Right cardiac atrium (tissue), 5 donors: Measurements from ENCODE around the gene VANGL2. TPM values are rescaled to one million over a fixed set of nuclear protein-coding genes. Genes with fewer than 3 reads are reported as not detected.

Source experiments
- ATAC-seq, 2 donors: fragments of 200-7000 bp; cut with Tn5 transposase; one replicate each; pipeline versions ENCODE4 v1.8.0 to v1.9.1; 2020; ENCODE audit warnings: moderate library complexity in 2 of 2, mild to moderate bottlenecking in 1 of 2
- DNase-seq, 3 donors: peaks; one replicate each; pipeline ENCODE4 v3.0.0-alpha.2; 2020
- H3K27ac ChIP-seq: one replicate; pipeline ENCODE4 v1.5.1; 2013; ENCODE audit warnings: mild to moderate bottlenecking, low read length, control low read depth, moderate library complexity
- H3K27me3 ChIP-seq: one replicate; pipeline ENCODE4 v1.6.1; 2013; ENCODE audit not compliant: control insufficient read depth, insufficient read depth
- H3K4me1 ChIP-seq: one replicate; pipeline ENCODE4 v1.6.1; 2013; ENCODE audit warnings: low read length; ENCODE audit not compliant: control insufficient read depth, insufficient read depth
- H3K4me3 ChIP-seq: one replicate; pipeline ENCODE4 v1.5.1; 2013; ENCODE audit warnings: low read length, control low read depth
- H3K9me3 ChIP-seq: one replicate; pipeline ENCODE4 v1.6.1; 2013; ENCODE audit warnings: low read length; ENCODE audit not compliant: control insufficient read depth
- WGBS: extraction: QIAGEN DNeasy Blood & Tissue Kit; methylation state at CpG from one replicate; pipeline ENCODE4 v1.1.7; 2013; 5-methylcytosine and 5-hydroxymethylcytosine counted together
- intact Hi-C, 4 donors: fragments of 100-400 bp; cut with DNase I; formaldehyde crosslinking; loops; one replicate each; pipeline versions ENCODE4 v1.11.0 to v1.14.0; 2022 to 2023
- polyA plus RNA-seq: library from polyadenylated mRNA; stranded (reverse); fragments of 200-250 nt; gene quantifications from one replicate; pipeline ENCODE4 v1.2.3, GENCODE V29; 2013
- total RNA-seq, 4 donors: library from RNA; stranded (reverse); fragmentation: NEBNext Ultra II Directional; extraction: Animal tissue kit (Norgen Biotek cat#: 25700); gene quantifications; one replicate each; pipeline ENCODE4 v1.2.1, GENCODE V29; 2021
- donor health status: healthy with polysubstance abuse.
- donor health status: DM: no; HTN: yes; CAD: no.
- donor health status: DM: no; HTN: no; CAD: no.
- donor health status: DM: no; HTN: yes; CAD: no; lungs with severe emphysema.
- donor health status: DM: yes; HTN: yes; CAD: no.

VANGL2 gene
- total and polyA plus RNA-seq, 5 donors: 4.7 to 11.4 (median 8.5) TPM

DNA sequence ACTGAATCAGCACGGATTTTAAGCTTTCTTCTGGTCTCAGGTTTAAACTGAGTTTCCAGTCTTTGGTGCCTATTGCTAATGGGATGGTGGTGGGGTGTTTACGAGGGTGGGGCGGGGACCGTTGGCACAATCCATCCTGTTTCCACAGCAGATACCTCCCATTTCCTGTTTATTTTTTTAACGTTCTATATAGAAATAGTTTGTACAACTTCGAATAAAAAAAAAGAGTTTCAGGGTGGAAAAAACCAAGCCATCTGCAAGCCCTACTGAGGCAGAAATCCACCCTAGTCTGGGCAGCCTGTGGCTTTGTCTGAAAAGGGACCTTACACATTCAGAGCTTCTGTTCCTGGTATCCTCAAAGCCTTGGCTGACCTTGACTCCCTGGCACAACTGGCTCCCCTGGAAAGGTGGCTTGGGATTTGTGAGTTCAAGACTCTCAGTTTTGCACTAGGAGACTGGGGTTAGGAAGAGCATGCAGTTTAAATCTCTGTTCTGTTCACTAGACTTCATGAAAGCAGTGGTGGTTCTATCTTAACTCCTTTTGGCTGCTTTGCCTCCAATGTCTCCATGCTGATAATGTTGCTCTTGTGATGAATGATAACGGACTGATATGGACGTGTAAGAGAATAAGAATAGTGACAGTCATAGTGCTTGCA lies 46.7 kb downstream of the VANGL2 start:
- Histone ChIP-seq H3K27me3 (no peaks in the 10 kb centered on the region), H3K9me3 (no peaks in the 10 kb centered on the region), H3K4me3 (no peak overlapping the region), H3K27ac (no peak overlapping the region), H3K4me1 (peaks cover 3% of the 10 kb centered on the region)
- 50% methylated on average over 8 of the region's 8 CpGs for WGBS
- intact Hi-C loops: no loop called here
- DNase-seq (no peak), ATAC-seq (no peak)

DNA sequence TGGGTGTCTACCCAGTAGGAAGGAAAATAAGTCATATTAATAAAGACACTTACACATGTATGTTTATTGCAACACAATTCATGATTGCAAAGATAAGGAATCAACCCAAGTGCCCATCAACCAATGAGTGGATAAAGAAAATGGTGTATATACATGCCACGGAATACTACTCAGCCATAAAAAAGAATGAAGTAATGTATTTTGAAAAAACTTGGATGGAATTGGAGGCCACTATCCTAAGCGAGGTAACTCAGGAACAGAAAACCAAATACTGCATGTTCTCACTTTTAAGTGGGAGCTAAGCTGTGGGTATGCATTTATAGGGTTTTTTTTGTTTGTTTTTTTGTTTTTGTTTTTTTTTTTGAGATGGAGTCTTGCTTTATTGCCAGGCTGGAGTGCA lies 49.1 kb downstream of the VANGL2 start:
- H3K27ac ChIP-seq: no peak overlapping the region
- DNase-seq (no peak), ATAC-seq (no peak)
- intact Hi-C loops: no loop called here
- no peaks in the 10 kb centered on the region for H3K27me3 ChIP-seq
- peaks cover 3% of the 10 kb centered on the region for H3K4me1 ChIP-seq
- no peaks in the 10 kb centered on the region for H3K9me3 ChIP-seq
- WGBS: 89% methylated on average over 2 of the region's 2 CpGs
- H3K4me3 ChIP-seq: no peak overlapping the region

- no peak for DNase-seq
- Histone ChIP-seq H3K4me1 (peaks cover 3% of the 10 kb centered on the region), H3K9me3 (no peaks in the 10 kb centered on the region), H3K27me3 (no peaks in the 10 kb centered on the region), H3K4me3 (no peak overlapping the region), H3K27ac (no peak overlapping the region)
- WGBS: 69% methylated on average over 7 of the region's 7 CpGs
- intact Hi-C loops: no loop called here
- peak in 1 of 2 donors; percentile 66 for ATAC-seq
These were observed 50.9 kb downstream of the VANGL2 start for GRCh38 chr1:160451119-160451858.

DNA sequence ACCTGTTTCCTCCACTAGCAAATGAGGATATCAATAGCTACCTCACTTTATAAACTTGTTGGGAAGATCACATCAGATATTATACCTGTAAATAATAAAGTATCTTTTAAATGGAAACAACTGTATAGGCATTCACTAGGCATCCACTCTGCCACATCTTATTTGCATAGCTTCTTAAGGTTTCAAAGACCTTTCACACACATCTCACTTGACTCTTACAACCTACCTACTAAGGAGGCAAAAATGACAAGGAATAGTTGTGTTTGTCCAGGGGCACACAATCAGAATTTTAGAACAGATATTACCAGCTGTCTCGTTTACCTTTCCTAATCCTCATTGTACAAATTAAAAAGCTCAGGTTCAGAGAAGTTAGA lies 51.5 kb downstream of the VANGL2 start:
- H3K9me3 ChIP-seq: no peaks in the 10 kb centered on the region
- H3K27ac ChIP-seq: no peak overlapping the region
- H3K27me3 ChIP-seq: no peaks in the 10 kb centered on the region
- no peak for ATAC-seq
- 79% methylated on average over 1 of the region's 1 CpG for WGBS
- DNase-seq: no peak
- intact Hi-C loops: no loop called here
- H3K4me1 ChIP-seq: peaks cover 3% of the 10 kb centered on the region
- no peak overlapping the region for H3K4me3 ChIP-seq

DNA sequence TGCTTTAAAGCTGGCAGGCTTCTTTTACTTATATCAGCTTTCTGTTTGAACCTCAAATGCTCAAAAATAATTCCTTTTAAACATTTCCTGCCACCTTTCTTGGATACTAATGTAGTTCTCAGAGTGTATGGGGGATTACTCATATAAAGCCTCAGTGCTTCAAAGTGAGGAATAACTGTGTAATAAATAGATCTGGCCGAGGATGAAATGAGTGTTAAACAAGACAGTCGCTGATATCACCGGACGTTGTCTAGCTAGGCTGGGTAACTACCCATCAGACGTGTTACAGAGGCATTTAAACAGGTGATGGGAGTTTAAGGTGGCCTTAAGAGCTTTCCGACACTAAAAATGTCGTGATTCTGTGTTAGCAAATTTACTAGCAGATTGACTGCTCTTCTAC lies 53.1 kb downstream of the VANGL2 start:
- no peak for DNase-seq
- WGBS: 62% methylated on average over 7 of the region's 7 CpGs
- no peak overlapping the region for H3K4me3 ChIP-seq
- ATAC-seq: no peak
- intact Hi-C loops: no loop called here
- H3K4me1 ChIP-seq: no peaks in the 10 kb centered on the region
- H3K27ac ChIP-seq: no peak overlapping the region
- H3K9me3 ChIP-seq: no peaks in the 10 kb centered on the region
- H3K27me3 ChIP-seq: no peaks in the 10 kb centered on the region

DNA sequence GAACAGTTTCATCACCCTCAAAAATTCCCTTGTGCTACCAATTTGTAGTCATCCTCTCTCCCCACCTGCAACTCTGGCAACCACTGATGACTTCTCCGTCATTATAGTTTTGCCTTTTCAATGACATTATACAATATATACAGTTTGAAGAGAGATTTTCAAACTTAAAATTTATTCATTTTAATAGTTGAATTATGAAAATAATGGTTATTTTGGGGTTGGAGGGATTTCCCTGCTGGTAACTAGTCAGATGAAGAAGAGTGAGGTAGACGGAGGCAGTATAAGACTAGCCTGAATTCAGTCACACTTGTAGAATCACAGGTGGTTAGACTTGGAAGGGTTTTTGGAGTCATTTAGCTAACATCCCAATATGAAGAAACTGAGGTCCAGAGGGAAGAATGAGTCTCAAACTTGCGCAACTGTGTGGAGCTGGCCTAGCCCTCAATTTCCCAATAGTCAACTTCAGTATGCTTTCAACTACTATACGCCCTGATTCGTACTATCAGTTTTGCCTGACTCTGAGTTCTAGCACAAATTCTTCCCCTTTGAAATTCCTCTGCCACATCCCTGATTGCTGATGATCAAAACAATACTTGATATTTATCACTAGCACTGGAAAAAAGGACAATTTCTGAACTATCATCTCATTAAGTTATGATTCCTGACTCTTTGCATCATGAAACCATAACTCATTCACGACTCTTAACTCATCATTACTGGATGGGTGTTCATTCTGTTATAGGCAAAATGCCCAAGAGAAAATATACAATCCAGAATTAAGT lies 54.2 kb downstream of the VANGL2 start:
- 86% methylated on average over 6 of the region's 6 CpGs for WGBS
- DNase-seq (no peak), ATAC-seq (no peak)
- intact Hi-C loops: no loop called here
- H3K27ac ChIP-seq: no peak overlapping the region
- no peaks in the 10 kb centered on the region for H3K9me3 ChIP-seq
- H3K4me3 ChIP-seq: no peak overlapping the region
- H3K4me1 ChIP-seq: no peaks in the 10 kb centered on the region
- H3K27me3 ChIP-seq: no peaks in the 10 kb centered on the region

DNA sequence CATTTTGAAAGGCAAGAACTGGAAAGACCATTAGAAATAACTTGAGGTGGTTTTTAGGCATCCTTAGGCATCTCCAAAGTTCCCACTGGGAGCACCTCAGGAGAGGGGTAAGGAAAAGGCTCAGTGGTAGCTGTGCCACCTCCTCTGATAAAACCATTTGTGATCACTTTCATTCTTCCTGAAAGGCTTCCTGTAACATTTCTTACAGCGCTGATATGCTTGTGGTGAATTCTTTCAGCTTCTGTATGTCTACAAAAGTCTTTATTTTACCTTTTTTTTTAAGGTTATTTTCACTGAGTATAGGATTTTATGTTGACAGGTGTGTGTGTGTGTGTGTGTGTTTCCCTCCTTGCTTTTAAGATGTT lies 54.8 kb downstream of the VANGL2 start:
- ATAC-seq: no peak
- WGBS: 71% methylated on average over 1 of the region's 1 CpG
- no peak overlapping the region for H3K4me3 ChIP-seq
- no peaks in the 10 kb centered on the region for H3K4me1 ChIP-seq
- intact Hi-C loops: no loop called here
- DNase-seq: no peak
- no peaks in the 10 kb centered on the region for H3K27me3 ChIP-seq
- H3K27ac ChIP-seq: no peak overlapping the region
- H3K9me3 ChIP-seq: no peaks in the 10 kb centered on the region

GRCh38 chr1:160459056-160459455 lies 58.7 kb downstream of the VANGL2 start:
- H3K4me1 ChIP-seq: no peaks in the 10 kb centered on the region
- no peak for ATAC-seq
- no peak overlapping the region for H3K4me3 ChIP-seq
- no peak overlapping the region for H3K27ac ChIP-seq
- WGBS: 19% methylated on average over 2 of the region's 2 CpGs
- intact Hi-C loops: no loop called here
- no peaks in the 10 kb centered on the region for H3K9me3 ChIP-seq
- no peak for DNase-seq
- no peaks in the 10 kb centered on the region for H3K27me3 ChIP-seq

DNA sequence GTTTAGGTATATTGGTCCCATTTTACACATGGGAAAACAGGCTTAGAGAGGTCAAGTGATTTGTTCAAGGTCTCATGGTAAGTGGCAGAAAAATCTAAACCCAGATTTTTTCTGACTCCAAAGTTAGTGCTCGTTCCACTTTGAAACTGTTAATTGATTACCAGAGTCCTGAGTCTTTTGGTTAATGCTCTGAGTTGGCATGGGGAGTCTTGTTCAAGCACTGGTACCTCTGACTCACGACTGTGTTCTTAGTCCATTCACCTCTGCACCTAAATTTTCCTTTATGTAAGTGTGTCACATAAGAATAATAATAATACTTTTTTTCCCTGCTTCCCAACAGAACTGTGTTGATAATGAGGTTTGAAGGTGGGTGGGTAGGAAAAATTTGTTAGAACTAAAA lies 59.3 kb downstream of the VANGL2 start:
- Histone ChIP-seq H3K27me3 (no peaks in the 10 kb centered on the region), H3K4me1 (no peaks in the 10 kb centered on the region), H3K27ac (no peak overlapping the region), H3K4me3 (no peak overlapping the region), H3K9me3 (no peaks in the 10 kb centered on the region)
- DNase-seq (no peak), ATAC-seq (no peak)
- 82% methylated on average over 2 of the region's 2 CpGs for WGBS
- intact Hi-C loops: no loop called here

DNA sequence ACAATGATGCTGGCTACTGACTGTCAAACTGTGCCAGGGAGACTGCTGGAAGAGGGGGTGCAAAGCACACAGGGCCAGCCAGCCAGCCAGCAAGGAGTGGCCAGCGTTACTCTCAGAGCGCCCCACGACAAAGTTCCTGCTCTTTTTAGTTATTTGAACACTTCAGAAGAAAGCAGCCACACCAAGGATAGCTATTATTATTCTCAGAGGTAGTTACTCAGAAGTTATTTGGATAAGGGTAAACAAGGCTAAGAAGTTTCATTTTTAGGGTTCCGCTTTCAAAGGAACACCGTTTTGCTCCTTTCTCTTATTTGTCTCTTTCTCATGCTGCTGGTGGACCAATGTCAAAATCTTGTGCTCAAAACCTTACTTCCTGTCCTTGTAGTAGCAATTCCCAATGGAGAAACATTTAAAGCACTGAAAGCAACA lies 59.9 kb downstream of the VANGL2 start:
- DNase-seq: no peak
- Histone ChIP-seq H3K9me3 (no peaks in the 10 kb centered on the region), H3K4me3 (no peak overlapping the region), H3K27me3 (no peaks in the 10 kb centered on the region), H3K4me1 (no peaks in the 10 kb centered on the region), H3K27ac (no peak overlapping the region)
- intact Hi-C loops: no loop called here
- 76% methylated on average over 5 of the region's 5 CpGs for WGBS
- peak in 1 of 2 donors; percentile 39 for ATAC-seq

- Histone ChIP-seq H3K4me3 (no peak overlapping the region), H3K27ac (no peak overlapping the region), H3K27me3 (no peaks in the 10 kb centered on the region), H3K9me3 (no peaks in the 10 kb centered on the region), H3K4me1 (no peaks in the 10 kb centered on the region)
- intact Hi-C loops: no loop called here
- DNase-seq (no peak), ATAC-seq (peak in 1 of 2 donors; percentile 92)
- WGBS: 60% methylated on average over 4 of the region's 4 CpGs
These were observed 60.4 kb downstream of the VANGL2 start for GRCh38 chr1:160460683-160461287.
